HG03469 (cell line): ENCODE data around the gene COL4A1.
"Not testable (repeated sequence)": the region's sequence is repeated elsewhere in the genome, so short reads cannot be mapped to it uniquely, and the experiment has no call there.

Experiments used
- ATAC-seq: cut with Tn5 transposase; IDR thresholded peaks from one replicate; pipeline ENCODE4 v1.9.1; 2021; ENCODE audit warnings: mild to moderate bottlenecking, moderate library complexity, moderate number of reproducible peaks; ENCODE audit not compliant: unreplicated experiment

The COL4A1 gene

GRCh38 chr13:110326263-110326904 lies 19.4 kb upstream of the COL4A1 start:
- no peak for ATAC-seq

- no peak for ATAC-seq
These were observed 17.2 kb upstream of the COL4A1 start for GRCh38 chr13:110324026-110324749.

- ATAC-seq, result no peak
These were observed 16.4 kb upstream of the COL4A1 start for GRCh38 chr13:110323172-110323891.

DNA sequence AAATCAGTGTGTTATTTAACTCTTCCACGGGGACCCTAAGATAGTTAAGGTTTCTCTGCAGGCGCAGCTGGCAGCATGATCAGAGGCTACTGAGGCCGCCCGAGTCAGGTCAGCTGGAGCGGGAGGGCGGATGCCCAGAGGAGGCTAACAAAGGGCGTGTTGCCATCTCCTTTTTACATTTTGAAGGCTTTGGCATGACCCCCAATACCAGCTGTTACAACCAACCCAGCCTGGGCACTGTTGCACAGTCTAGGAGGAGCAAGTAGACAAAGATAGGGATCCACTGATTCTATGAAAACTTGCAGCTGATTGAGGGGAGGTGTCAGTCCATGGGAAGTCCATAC lies 15.8 kb upstream of the COL4A1 start:
- no peak for ATAC-seq

GRCh38 chr13:110322126-110322827 lies 15.3 kb upstream of the COL4A1 start:
- ATAC-seq, result no peak

DNA sequence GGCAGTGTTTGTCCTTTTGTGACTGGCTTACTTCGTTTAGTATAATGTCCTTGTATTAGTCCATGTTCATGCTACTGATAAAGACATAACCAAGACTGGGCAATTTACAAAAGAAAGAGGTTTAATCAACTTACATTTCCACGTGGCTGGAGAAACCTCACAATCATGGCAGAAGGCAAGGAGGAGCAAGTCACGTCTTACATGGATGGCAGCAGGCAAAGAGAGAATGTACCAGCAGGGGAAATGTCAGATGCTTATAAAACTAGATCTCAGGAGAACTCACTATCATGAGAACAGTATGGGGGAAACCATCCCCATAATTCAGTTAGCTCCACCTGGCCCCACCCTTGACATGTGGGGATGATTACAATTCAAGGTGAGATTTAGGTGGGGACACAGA lies 14.6 kb upstream of the COL4A1 start:
- ATAC-seq, result not testable (repeated sequence)

- ATAC-seq, result no peak
These were observed 13.7 kb upstream of the COL4A1 start for GRCh38 chr13:110320645-110321044.

GRCh38 chr13:110319774-110320509 lies 13.0 kb upstream of the COL4A1 start:
- no peak for ATAC-seq

- no peak for ATAC-seq
These were observed 12.4 kb upstream of the COL4A1 start for GRCh38 chr13:110319397-110319773.

GRCh38 chr13:110318920-110319319 lies 12.0 kb upstream of the COL4A1 start:
- no peak for ATAC-seq

GRCh38 chr13:110317496-110318195 lies 10.7 kb upstream of the COL4A1 start:
- no peak for ATAC-seq

- ATAC-seq, result no peak
These were observed 10.1 kb upstream of the COL4A1 start for GRCh38 chr13:110317093-110317492.

- ATAC-seq, result no peak
These were observed 9.2 kb upstream of the COL4A1 start for GRCh38 chr13:110316196-110316595.

DNA sequence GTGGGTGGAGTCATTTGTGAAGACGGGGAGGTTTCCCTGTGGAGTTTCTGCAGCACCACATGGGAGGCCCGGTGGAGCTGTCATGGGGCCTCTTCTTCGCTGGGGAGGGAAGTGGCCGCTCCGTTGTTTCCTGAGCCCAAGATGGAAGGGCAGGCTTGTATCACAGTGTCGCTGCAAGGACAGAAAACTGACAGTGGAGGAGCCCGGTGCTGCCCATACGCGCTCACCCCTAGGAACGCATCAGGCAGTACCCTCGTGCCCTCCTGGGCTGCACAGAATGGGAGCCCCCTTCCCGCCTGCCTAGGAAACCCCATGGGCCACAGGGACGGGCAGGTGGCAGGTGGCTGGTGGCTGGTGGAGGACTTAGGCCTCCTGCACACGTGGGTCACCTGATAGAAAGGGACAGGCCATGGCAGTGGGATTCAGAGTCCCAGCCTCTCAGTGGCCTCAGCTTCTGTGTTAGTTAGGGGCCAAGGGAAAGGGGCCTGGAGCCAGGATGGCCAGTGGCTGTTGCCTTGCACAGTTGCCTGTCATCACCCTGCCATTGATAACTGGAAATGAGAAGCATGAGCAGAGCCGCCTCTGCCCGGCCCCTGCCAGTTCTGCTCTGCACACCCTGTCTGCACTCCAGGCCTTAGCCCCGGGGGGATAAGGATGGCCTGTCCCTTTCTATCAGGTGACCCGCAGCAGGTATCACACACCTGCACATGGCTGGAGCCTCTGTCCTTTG lies 7.7 kb upstream of the COL4A1 start:
- no peak for ATAC-seq

GRCh38 chr13:110313733-110314132 lies 6.8 kb upstream of the COL4A1 start:
- ATAC-seq, result not testable (repeated sequence)

- not testable (repeated sequence) for ATAC-seq
These were observed 6.3 kb upstream of the COL4A1 start for GRCh38 chr13:110313261-110313660.

DNA sequence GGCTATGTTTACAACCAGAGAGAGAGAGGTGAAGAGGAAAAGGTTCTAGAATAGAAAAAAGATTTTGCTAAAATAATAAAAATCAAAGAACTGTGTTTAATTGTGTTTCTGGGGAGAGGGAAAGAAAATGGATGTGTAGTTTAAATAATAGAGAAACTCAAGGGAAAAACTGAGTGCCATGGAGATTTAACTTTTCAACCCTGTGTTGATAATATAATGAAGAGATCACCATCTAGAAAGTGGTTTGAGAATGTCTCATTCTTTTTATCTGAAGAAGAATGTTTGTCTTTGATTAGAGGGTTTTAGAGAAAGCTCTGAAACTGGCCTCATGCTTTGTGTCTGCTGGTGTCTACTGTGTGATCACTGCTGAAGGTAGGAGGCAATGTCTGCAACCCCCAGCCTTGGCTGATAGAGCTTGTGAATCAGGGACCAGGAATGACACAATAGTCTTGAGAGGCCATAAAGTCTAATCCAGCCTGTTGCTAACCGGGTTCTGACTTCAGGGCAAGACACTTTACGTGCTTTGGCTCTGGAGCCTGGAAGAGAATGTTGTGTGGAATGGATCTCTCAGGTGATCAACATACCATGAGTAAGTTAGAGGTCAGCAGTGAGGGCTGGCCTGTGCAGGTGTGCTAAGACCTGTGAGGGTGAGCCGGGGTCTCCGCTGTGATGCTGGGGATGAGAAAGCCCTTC lies 5.5 kb upstream of the COL4A1 start:
- ATAC-seq, result no peak

DNA sequence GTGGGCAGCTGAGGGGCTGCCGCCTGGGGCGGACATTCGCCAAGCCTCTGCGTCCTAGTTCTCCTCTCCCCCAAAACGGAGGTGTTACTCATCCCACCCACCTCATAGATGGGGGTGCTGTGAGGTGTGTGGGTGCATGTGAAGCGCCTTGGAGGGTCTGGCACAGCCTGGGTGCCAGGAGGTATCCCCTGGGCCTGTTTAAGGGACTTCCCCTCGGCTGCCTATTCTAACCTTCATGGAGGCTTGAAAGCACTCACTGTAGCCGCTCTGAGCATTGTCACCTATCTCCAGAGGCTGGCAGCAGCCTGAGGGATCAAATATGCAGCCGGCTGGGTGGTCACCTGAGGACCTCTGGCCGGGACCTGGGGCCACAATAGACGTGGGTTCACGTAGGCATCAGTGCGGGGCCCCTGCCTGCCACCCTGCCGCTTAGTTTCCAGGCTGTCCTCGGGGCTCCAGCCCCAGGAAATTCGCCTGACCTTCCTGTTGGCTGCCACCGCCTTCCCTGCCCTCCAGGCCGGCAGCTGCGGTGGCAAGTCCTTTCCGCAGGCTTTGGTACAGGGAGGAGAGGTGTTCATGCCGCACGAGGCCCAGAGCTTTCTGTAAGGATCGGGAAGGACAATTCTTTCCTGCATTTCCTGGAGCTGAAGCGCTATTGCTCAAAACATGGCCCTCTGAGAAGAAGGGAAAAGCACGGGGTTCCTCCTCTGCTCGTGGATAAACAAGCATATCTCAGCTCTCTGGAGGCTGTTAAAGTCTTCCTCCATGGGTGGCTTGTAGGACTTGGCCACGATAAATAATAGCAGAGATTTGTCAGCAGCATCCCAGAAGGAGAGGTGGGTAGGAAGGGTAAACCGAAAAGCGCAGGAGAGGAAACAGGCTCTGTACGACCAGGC lies 4.7 kb upstream of the COL4A1 start:
- ATAC-seq, result no peak
